Pancreas (tissue), 10 donors: ENCODE data around the gene ERAP2. TPM values are rescaled to one million over a fixed set of nuclear protein-coding genes. Genes with fewer than 3 reads are reported as not detected.

ENCODE experiments used
- ATAC-seq, 4 donors: fragments of 200-7000 bp; cut with Tn5 transposase; one replicate each; pipeline versions ENCODE4 v1.8.0 to v1.9.1; 2020; ENCODE audit warnings: mild to moderate bottlenecking in 4 of 4, moderate library complexity in 4 of 4
- DNase-seq, 6 donors: peaks; one replicate each; pipeline ENCODE4 v3.0.0-alpha.2; 2020
- FAIRE-seq: peaks from 2 replicates; lab custom pipeline; 2012; peaks lifted over from hg19 to GRCh38; lab: Jason Lieb, UNC
- H3K27ac ChIP-seq, 4 donors: fragments of 200-600 bp; sonication (generic); 1 replicate in 3 of 4; 2 replicates in 1 of 4; pipeline versions ENCODE4 v1.5.0 to v1.8.0; 2020
- H3K27me3 ChIP-seq, 4 donors: fragments of 200-600 bp; one replicate each; pipeline ENCODE4 v1.8.0; 2021
- H3K36me3 ChIP-seq, 3 donors: fragments of 200-600 bp; sonication (generic) in 1 of 3; one replicate each; pipeline versions ENCODE4 v1.5.0 to v1.8.0; 2020 to 2021
- H3K4me1 ChIP-seq, 3 donors: fragments of 200-600 bp; one replicate each; pipeline ENCODE4 v1.8.0; 2021
- H3K4me3 ChIP-seq, 4 donors: fragments of 200-600 bp; sonication (generic) in 2 of 4; one replicate each; pipeline versions ENCODE4 v1.5.0 to v1.8.0; 2020 to 2021
- H3K9me3 ChIP-seq, 4 donors: fragments of 200-600 bp; one replicate each; pipeline ENCODE4 v1.8.0; 2021
- WGBS, 2 donors: extraction: QIAGEN DNeasy Blood & Tissue Kit; methylation state at CpG; one replicate each; pipeline ENCODE4 v1.1.7; 2013; 5-methylcytosine and 5-hydroxymethylcytosine counted together
- intact Hi-C, 3 donors: fragments of 100-400 bp; cut with DNase I; formaldehyde crosslinking; loops; one replicate each; pipeline versions ENCODE4 v1.11.1 to v1.14.2; 2022
- polyA plus RNA-seq, 2 donors: library from polyadenylated mRNA; stranded (reverse); fragments of 200-250 nt; gene quantifications; one replicate each; pipeline ENCODE4 v1.2.3, GENCODE V29; 2013
- total RNA-seq, 6 donors: library from RNA; stranded (reverse); fragmentation: NEBNext Ultra II Directional in 4 of 6; extraction: Animal tissue kit (Norgen Biotek cat#: 25700) in 4 of 6; gene quantifications; one replicate each; pipeline versions ENCODE4 v1.2.1 to v1.2.4, GENCODE V29; 2021 to 2023
- TF ChIP-seq, protein P1 (sequence below), 4 donors: fragments of 200-600 bp; sonication (generic) in 3 of 4; IDR thresholded peaks; one replicate each; pipeline versions ENCODE4 v1.5.0 to v1.8.0; 2021; ENCODE audit warnings: antibody characterized with exemption in 4 of 4
- donor health status: healthy with polysubstance abuse.
- donor health status: DM: no; HTN: no; CAD: no; lungs with moderate emphysema.
- donor health status: DM: no; HTN: no; CAD: no.
- donor health status: control.
- donor health status: control.
- donor health status: Bipolar disorder and iron deficiency.
- donor health status: DM: yes; HTN: yes; CAD: no.
- donor health status: DM: no; HTN: no; CAD: no.
- donor health status: DM: no; HTN: no; CAD: no.
- donor health status: DM: yes; HTN: yes; CAD: no.

ERAP2 gene, protein sequence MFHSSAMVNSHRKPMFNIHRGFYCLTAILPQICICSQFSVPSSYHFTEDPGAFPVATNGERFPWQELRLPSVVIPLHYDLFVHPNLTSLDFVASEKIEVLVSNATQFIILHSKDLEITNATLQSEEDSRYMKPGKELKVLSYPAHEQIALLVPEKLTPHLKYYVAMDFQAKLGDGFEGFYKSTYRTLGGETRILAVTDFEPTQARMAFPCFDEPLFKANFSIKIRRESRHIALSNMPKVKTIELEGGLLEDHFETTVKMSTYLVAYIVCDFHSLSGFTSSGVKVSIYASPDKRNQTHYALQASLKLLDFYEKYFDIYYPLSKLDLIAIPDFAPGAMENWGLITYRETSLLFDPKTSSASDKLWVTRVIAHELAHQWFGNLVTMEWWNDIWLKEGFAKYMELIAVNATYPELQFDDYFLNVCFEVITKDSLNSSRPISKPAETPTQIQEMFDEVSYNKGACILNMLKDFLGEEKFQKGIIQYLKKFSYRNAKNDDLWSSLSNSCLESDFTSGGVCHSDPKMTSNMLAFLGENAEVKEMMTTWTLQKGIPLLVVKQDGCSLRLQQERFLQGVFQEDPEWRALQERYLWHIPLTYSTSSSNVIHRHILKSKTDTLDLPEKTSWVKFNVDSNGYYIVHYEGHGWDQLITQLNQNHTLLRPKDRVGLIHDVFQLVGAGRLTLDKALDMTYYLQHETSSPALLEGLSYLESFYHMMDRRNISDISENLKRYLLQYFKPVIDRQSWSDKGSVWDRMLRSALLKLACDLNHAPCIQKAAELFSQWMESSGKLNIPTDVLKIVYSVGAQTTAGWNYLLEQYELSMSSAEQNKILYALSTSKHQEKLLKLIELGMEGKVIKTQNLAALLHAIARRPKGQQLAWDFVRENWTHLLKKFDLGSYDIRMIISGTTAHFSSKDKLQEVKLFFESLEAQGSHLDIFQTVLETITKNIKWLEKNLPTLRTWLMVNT
- total RNA-seq = 1 to 10 TPM in 4 of 6 donors, under 1 TPM in 2; 0.22 to 9.3 (median 2.5) TPM
- polyA plus RNA-seq = 1 to 10 TPM in 1 of 2 donors, under 1 TPM in 1; 0.87 to 1.2 TPM

DNA sequence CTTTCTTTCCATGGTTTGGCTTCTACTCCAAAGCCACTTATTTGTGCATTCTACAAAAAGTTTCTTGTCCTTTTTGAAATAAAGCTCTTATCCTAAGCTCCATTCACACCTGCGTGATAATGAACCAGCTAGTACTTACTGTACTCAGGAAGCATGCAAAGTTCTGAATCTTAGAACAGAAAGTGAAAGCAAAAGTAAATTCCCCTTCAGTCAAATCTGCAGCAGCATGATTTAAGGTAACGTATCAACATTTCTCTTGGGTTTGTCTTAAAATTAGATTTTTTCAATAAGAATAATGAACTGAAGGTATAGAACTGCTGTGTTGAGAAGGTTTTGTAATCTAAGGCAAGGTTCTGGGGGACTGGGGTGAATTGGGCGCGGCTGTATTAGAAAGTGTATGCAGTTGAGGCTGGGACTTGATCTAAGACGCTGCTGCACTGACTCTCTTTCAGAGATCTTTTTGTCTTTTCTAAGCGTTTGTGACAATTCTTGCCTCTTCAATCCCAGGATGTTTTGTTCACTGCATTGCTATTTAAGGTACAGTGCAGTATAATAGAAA, at the start of gene ERAP2:
Gene ERAP2, plus strand, starts transcription at position 209 of the 559 bp plus-strand sequence. CDS start 3,186 bp downstream, outside the sequence.
- Histone ChIP-seq H3K27ac (peak within 1 kb of the TSS in 3 of 4 donors; percentile 46 to 60 (median 54)), H3K9me3 (no peaks in the 10 kb centered on the region), H3K27me3 (no peaks in the 10 kb centered on the region), H3K36me3 (no peaks in the 10 kb centered on the region), H3K4me1 (peaks cover 0 to 5% (median 0%) of the 10 kb centered on the region in 3 donors), H3K4me3 (peak within 1 kb of the TSS; percentile 36 to 57 (median 50))
- TF ChIP-seq, protein P1, sequence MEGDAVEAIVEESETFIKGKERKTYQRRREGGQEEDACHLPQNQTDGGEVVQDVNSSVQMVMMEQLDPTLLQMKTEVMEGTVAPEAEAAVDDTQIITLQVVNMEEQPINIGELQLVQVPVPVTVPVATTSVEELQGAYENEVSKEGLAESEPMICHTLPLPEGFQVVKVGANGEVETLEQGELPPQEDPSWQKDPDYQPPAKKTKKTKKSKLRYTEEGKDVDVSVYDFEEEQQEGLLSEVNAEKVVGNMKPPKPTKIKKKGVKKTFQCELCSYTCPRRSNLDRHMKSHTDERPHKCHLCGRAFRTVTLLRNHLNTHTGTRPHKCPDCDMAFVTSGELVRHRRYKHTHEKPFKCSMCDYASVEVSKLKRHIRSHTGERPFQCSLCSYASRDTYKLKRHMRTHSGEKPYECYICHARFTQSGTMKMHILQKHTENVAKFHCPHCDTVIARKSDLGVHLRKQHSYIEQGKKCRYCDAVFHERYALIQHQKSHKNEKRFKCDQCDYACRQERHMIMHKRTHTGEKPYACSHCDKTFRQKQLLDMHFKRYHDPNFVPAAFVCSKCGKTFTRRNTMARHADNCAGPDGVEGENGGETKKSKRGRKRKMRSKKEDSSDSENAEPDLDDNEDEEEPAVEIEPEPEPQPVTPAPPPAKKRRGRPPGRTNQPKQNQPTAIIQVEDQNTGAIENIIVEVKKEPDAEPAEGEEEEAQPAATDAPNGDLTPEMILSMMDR (IDR thresholded peaks at IDR 0.05) = no peak
- FAIRE-seq (peak; percentile 47), ATAC-seq (peak; percentile 70 to 92 (median 88)), DNase-seq (no peak)
- intact Hi-C loops = loop anchor here in 1 of 3 donors (10.0 kb wide), 1 partner anchor 278 kb away; no protein-coding TSS in a partner anchor
- WGBS, 2 donors = 2% methylated on average over 6 of the region's 6 CpGs

- Histone ChIP-seq H3K27me3 (peaks cover 0 to 5% (median 0%) of the 10 kb centered on the region in 4 donors), H3K4me1 (no peaks in the 10 kb centered on the region), H3K36me3 (no peaks in the 10 kb centered on the region), H3K4me3 (no peak overlapping the region), H3K27ac (no peak overlapping the region), H3K9me3 (no peaks in the 10 kb centered on the region)
- WGBS, 2 donors = 77 to 88% methylated on average over 6 of the region's 6 CpGs
- TF ChIP-seq, protein P1 (IDR thresholded peaks at IDR 0.05) = no peak
- DNase-seq (no peak), FAIRE-seq (no peak), ATAC-seq (no peak)
- intact Hi-C loops = no loop called here
Measured at GRCh38 chr5:96829297-96829696, 47.0 kb upstream of the ERAP2 start.

- intact Hi-C loops = no loop called here
- no peaks in the 10 kb centered on the region for H3K4me1 ChIP-seq
- TF ChIP-seq, protein P1 (IDR thresholded peaks at IDR 0.05) = no peak
- ATAC-seq (no peak), DNase-seq (no peak), FAIRE-seq (no peak)
- no peaks in the 10 kb centered on the region for H3K27me3 ChIP-seq
- no peak overlapping the region for H3K4me3 ChIP-seq
- no peaks in the 10 kb centered on the region for H3K9me3 ChIP-seq
- 84 to 92% methylated on average over 3 of the region's 3 CpGs for WGBS, 2 donors
- H3K36me3 ChIP-seq = no peaks in the 10 kb centered on the region
- H3K27ac ChIP-seq = no peak overlapping the region
Measured at GRCh38 chr5:96834016-96834415, 42.3 kb upstream of the ERAP2 start.

GRCh38 chr5:96835791-96836191, 40.5 kb upstream of the ERAP2 start:
- Histone ChIP-seq H3K27me3 (no peaks in the 10 kb centered on the region), H3K27ac (no peak overlapping the region), H3K9me3 (no peaks in the 10 kb centered on the region), H3K4me3 (no peak overlapping the region), H3K4me1 (no peaks in the 10 kb centered on the region), H3K36me3 (no peaks in the 10 kb centered on the region)
- FAIRE-seq (no peak), ATAC-seq (no peak), DNase-seq (no peak)
- 84 to 98% methylated on average over 2 of the region's 2 CpGs for WGBS, 2 donors
- intact Hi-C loops = no loop called here
- TF ChIP-seq, protein P1 (IDR thresholded peaks at IDR 0.05) = no peak
